K562 (cell line): ENCODE data around the gene HOXC12. TPM values are rescaled to one million over a fixed set of nuclear protein-coding genes. Genes with fewer than 3 reads are reported as not detected.
A peak's percentile ranks its signal among the peaks of the same experiment; 100 is the strongest.

Experiments
- E2F6 ChIP-seq, 2 experiments: IDR thresholded peaks; 2 replicates each; pipeline ENCODE4 v1.6.1; 2011; ENCODE audit warnings: borderline replicate concordance in 1 of 2, control low read depth in 1 of 2, low read depth in 1 of 2, low read length in 1 of 2, mild to moderate bottlenecking in 1 of 2, mixed read lengths in 1 of 2, moderate library complexity in 1 of 2; ENCODE audit not compliant: insufficient read depth in 1 of 2, insufficient read length in 1 of 2, poor library complexity in 1 of 2, severe bottlenecking in 1 of 2; ENCODE audit errors: extremely low read depth in 1 of 2
- FOXK2 ChIP-seq, 2 experiments: fragments of 450-650 bp; IDR thresholded peaks in 1 of 2; conservative IDR thresholded peaks in 1 of 2; 2 replicates each; pipeline ENCODE4 v1.6.1; 2016; ENCODE audit warnings: low read depth in 2 of 2, mild to moderate bottlenecking in 1 of 2
- GABPA ChIP-seq: fragments of 200-800 bp; sonication (Bioruptor generic); conservative IDR thresholded peaks from 2 replicates; pipeline ENCODE4 v1.6.1; 2016; ENCODE audit warnings: low read depth, missing genetic modification characterization, missing compliant biosample characterization
- KLF1 ChIP-seq: fragments of 450-650 bp; IDR thresholded peaks from 2 replicates; pipeline ENCODE4 v1.6.1; 2016; ENCODE audit warnings: missing genetic modification characterization, missing compliant biosample characterization
- MYC ChIP-seq, 2 experiments: fragments of 250-450 bp in 1 of 2; sonication (Bioruptor Pico) in 1 of 2; IDR thresholded peaks; 2 replicates each; pipeline versions ENCODE4 v1.5.1 to v1.6.1; 2012 to 2021; ENCODE audit warnings: low read depth in 2 of 2, borderline replicate concordance in 1 of 2, improper control_type of control experiment in 1 of 2, low read length in 1 of 2, mild to moderate bottlenecking in 1 of 2, moderate library complexity in 1 of 2
- NCOA1 ChIP-seq: fragments of 450-650 bp; IDR thresholded peaks from 2 replicates; pipeline ENCODE4 v1.6.1; 2016; ENCODE audit warnings: low read depth
- NFRKB ChIP-seq: fragments of 450-650 bp; IDR thresholded peaks from 2 replicates; pipeline ENCODE4 v1.6.1; 2016; ENCODE audit warnings: low read depth
- NR2F6 ChIP-seq: fragments of 450-650 bp; formaldehyde crosslinking; IDR thresholded peaks from 2 replicates; pipeline ENCODE4 v1.4.0; 2020; ENCODE audit warnings: mild to moderate bottlenecking
- POLR2AphosphoS5 ChIP-seq: IDR thresholded peaks from 2 replicates; pipeline ENCODE4 v1.6.1; 2011; ENCODE audit warnings: mild to moderate bottlenecking, low read depth, low read length, moderate library complexity; ENCODE audit not compliant: control insufficient read depth, insufficient read depth
- SMARCA5 ChIP-seq: fragments of 450-650 bp; IDR thresholded peaks from 2 replicates; pipeline ENCODE4 v1.6.1; 2016
- TGIF2 ChIP-seq: sonication (generic); formaldehyde crosslinking; IDR thresholded peaks from 2 replicates; pipeline ENCODE4 v1.8.1; 2022; ENCODE audit warnings: mild to moderate bottlenecking, missing genetic modification reagents, moderate library complexity
- ZBTB7A ChIP-seq: IDR thresholded peaks from 2 replicates; pipeline ENCODE4 v1.6.1; 2011; ENCODE audit warnings: low read depth, mild to moderate bottlenecking, low read length, moderate library complexity, borderline replicate concordance; ENCODE audit not compliant: control insufficient read depth
- ZBTB9 ChIP-seq: fragments of 450-650 bp; formaldehyde crosslinking; IDR thresholded peaks from 2 replicates; pipeline ENCODE4 v1.4.0; 2020; ENCODE audit warnings: mild to moderate bottlenecking, moderate library complexity
- ZNF224 ChIP-seq: sonication (generic); formaldehyde crosslinking; IDR thresholded peaks from 2 replicates; pipeline ENCODE4 v1.8.0; 2022; ENCODE audit warnings: mild to moderate bottlenecking, missing genetic modification reagents
- ZNF584 ChIP-seq: fragments of 200-800 bp; sonication (Bioruptor generic); IDR thresholded peaks from 2 replicates; pipeline ENCODE4 v1.6.1; 2016; ENCODE audit warnings: low read depth, mild to moderate bottlenecking, missing genetic modification characterization, missing compliant biosample characterization
- polyA plus RNA-seq, 8 experiments: library from polyadenylated mRNA; depleted of rRNA in 4 of 8; stranded (reverse) in 5 of 8; unstranded in 3 of 8; fragments of >200 nt; fragmentation: Nextera tagmentation in 2 of 8; fragmentation: Illumina TruSeq in 1 of 8; extraction: Ambion mirVana in 2 of 8; extraction: Trizol in 1 of 8; gene quantifications; 2 replicates each; pipeline versions ENCODE4 v1.2.1 to v1.2.3, GENCODE V29; 2011 to 2014; ENCODE audit warnings: inconsistent platforms in 1 of 8, missing spikeins in 1 of 8
- total RNA-seq, 7 experiments: library from RNA; depleted of rRNA in 6 of 7; stranded (reverse); fragments of >200 nt in 6 of 7; fragmentation: Illumina TruSeq in 2 of 7; extraction: Trizol in 2 of 7; gene quantifications; 2 replicates each; pipeline versions ENCODE4 v1.2.1 to v1.2.3, GENCODE V29; 2011 to 2021; ENCODE audit warnings: low replicate concordance in 1 of 7
- TF ChIP-seq, protein P1 (sequence below): IDR thresholded peaks from 2 replicates; pipeline ENCODE4 v1.6.1; 2016; ENCODE audit warnings: missing genetic modification characterization, missing compliant biosample characterization
- TF ChIP-seq, protein P2 (sequence below), 2 experiments: fragments of 450-650 bp in 1 of 2; sonication (generic) in 1 of 2; formaldehyde crosslinking; conservative IDR thresholded peaks; 2 replicates each; pipeline versions ENCODE4 v1.4.0 to v1.8.1; 2020 to 2022; ENCODE audit warnings: mild to moderate bottlenecking in 1 of 2, missing genetic modification reagents in 1 of 2

The HOXC12 gene
- total and polyA plus RNA-seq, 9 of the 15 experiments (the other 6 are each of a cell fraction or from before 2014, with no cell fraction given) = 0.04 to 0.36 (median 0.11) TPM; not detected in 1

DNA sequence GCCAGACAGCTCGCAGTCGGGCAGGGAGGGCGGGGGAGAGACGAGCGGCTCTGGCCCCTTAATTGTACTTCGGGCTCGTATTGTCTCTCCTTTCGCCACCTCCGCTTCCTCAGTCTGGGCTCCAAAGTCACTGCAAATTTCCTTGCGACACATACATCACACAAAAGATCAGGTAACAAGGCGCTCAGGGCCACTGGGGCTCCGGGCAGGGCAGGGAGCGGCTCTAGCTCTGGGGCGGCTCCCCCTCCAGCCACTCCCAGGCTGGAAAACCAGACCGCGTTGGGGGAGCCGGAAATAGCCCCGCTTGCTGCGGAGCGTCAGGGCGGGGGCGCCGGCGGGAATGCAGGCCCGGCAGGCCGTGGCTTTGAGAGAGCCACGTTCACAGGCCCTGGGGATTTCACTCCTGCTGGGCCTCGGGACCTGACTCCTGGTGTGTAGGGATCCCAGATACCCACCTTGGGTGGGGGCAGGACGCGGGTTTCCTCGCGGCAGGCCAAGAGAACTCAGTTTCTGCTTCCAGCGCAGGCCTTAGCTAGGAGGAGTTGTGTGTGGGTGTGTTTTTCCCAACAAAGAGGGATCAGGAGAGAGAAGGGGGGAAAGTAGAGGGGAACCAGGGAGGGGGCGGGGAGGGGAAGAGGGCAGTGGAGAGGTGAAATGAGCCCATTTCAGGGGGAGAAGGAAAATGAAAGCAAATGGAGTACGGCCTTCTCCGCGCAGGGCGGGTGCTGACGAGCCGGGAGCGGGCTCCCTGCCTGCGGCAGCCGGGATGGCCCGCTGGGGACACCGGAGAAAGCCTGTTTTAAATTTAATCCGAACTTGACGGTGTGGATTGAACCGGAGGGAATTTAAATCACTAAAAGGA lies 40.9 kb downstream of the HOXC12 start (continued):
- TF ChIP-seq ZBTB7A = peak; percentile 86; the same call in 1 of the 2 replicates
- peak in 1 of 2 experiments; percentile 7; a peak in 1 of 4 replicates for TF ChIP-seq FOXK2 (conservative IDR thresholded peaks at IDR 0.05 in 1 of 2, IDR thresholded peaks at IDR 0.05 in 1 of 2; ENCODE audit: low read depth in 2 of 2)
- TF ChIP-seq ZBTB9 = no peak
- TF ChIP-seq, protein P1, sequence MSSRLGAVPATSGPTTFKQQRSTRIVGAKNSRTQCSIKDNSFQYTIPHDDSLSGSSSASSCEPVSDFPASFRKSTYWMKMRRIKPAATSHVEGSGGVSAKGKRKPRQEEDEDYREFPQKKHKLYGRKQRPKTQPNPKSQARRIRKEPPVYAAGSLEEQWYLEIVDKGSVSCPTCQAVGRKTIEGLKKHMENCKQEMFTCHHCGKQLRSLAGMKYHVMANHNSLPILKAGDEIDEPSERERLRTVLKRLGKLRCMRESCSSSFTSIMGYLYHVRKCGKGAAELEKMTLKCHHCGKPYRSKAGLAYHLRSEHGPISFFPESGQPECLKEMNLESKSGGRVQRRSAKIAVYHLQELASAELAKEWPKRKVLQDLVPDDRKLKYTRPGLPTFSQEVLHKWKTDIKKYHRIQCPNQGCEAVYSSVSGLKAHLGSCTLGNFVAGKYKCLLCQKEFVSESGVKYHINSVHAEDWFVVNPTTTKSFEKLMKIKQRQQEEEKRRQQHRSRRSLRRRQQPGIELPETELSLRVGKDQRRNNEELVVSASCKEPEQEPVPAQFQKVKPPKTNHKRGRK = 0 out of 2 replicates have a peak, but pooled peaks have one; percentile 18
- peak; percentile 64; the same call in 1 of the 2 replicates for TF ChIP-seq MYC (IDR thresholded peaks at IDR 0.05; ENCODE audit: low read depth, low read length)
- no peak for TF ChIP-seq MYC (CRISPR knock-in tag; IDR thresholded peaks at IDR 0.05; ENCODE audit: borderline replicate concordance, low read depth)
- no peak for TF ChIP-seq ZNF224 (CRISPR knock-in tag)
- TF ChIP-seq, protein P2, sequence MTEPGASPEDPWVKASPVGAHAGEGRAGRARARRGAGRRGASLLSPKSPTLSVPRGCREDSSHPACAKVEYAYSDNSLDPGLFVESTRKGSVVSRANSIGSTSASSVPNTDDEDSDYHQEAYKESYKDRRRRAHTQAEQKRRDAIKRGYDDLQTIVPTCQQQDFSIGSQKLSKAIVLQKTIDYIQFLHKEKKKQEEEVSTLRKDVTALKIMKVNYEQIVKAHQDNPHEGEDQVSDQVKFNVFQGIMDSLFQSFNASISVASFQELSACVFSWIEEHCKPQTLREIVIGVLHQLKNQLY (CRISPR knock-in tag; conservative IDR thresholded peaks at IDR 0.05) = no peak
- TF ChIP-seq E2F6 (IDR thresholded peaks at IDR 0.05; ENCODE audit: borderline replicate concordance in 1 of 2, extremely low read depth in 1 of 2, insufficient read depth in 1 of 2, insufficient read length in 1 of 2, low read depth in 1 of 2, low read length in 1 of 2, poor library complexity in 1 of 2, severe bottlenecking in 1 of 2) = peak; percentile 33 to 71
- TF ChIP-seq NFRKB = peak; percentile 92; the same call in 1 of the 2 replicates
- TF ChIP-seq SMARCA5 = no peak
- TF ChIP-seq ZNF584 = peak; percentile 8; the same call in 1 of the 2 replicates
- TF ChIP-seq NR2F6 = no peak
- TF ChIP-seq POLR2AphosphoS5 = peak; percentile 84
- TF ChIP-seq GABPA = peak; percentile 84
- TF ChIP-seq TGIF2 (CRISPR knock-in tag) = peak; percentile 48; the same call in 1 of the 2 replicates
- TF ChIP-seq NCOA1 = no peak
- TF ChIP-seq KLF1 = 0 out of 2 replicates have a peak, but pooled peaks have one; percentile 23
